HG02678 (cell line): ENCODE measurements around the gene PDGFC.

Experiments used
- ATAC-seq: cut with Tn5 transposase; IDR thresholded peaks from one replicate; pipeline ENCODE4 v1.9.1; 2021; ENCODE audit warnings: mild to moderate bottlenecking, moderate library complexity; ENCODE audit not compliant: unreplicated experiment

The PDGFC gene

DNA sequence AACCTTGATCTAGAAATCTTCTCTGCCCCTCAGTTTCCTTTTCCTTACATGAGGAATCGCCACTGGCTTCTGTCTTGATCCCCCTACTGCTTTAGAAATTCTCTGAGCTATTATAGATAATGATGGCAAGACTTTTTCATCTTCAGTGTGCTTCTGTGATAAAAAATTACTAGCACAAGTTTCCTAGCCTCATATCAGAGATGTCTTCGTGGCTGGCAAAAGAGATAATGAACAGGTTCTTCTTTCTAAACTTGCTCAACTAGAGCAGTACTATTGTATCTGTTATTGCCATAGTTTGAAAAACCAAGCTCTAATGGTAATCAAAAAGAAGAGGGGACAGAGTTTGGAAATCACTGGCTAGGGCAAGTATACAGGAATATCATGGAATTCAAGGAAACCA, 4.1 kb upstream of the PDGFC start:
- no peak for ATAC-seq

- no peak for ATAC-seq
Measured at GRCh38 chr4:156974264-156974663, 2.7 kb upstream of the PDGFC start.

GRCh38 chr4:156972379-156973015, 898 bp upstream of the PDGFC start:
- no peak for ATAC-seq

- peak; percentile 10 for ATAC-seq
Measured at GRCh38 chr4:156971165-156971675, 379 bp downstream of the PDGFC start.

- no peak for ATAC-seq
Measured at GRCh38 chr4:156970501-156971164, 966 bp downstream of the PDGFC start.

- no peak for ATAC-seq
Measured at GRCh38 chr4:156969911-156970310, 1.7 kb downstream of the PDGFC start.

DNA sequence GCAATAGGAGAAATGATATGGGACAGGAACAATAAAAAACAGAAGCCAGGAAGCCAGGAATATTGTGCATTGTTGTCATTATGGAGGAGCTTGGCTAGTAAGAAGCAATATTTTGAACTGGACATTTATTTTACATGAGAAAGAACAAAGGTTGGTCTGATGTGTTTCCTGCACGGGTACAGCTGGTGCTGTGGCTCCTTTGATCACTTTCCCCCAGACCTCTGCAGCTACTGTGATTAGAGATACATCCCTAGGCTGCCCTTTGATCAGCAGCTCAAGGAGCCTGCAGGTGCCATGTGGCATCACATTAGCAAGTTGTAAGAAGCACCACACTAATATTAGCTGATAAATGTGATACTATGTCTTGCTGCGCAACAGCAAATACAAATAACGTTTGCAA, 2.5 kb downstream of the PDGFC start:
- no peak for ATAC-seq

DNA sequence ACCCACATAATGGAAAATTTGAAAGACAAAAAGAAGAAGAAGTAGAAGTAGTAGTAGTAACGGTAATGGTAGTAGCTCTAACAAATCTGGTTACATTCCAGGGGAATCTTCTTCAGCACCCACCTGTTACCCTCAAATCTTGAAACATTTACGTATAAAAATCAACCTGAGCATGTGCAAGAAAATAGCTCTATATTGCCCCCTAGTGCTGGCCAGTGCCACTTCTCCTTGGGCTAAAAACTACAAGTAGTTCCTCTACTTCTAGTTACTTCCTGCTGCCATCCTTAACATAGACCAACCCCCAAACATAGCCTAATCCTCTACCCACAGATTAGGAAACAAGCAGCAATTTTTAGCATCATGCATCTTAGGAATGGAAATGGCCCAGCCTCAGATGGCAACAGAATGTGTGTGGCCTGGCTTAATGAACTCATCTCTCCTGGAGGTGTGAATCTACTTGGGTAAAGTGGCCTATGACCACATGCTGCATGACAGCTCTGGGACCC, 3.1 kb downstream of the PDGFC start:
- ATAC-seq, result peak; percentile 70

DNA sequence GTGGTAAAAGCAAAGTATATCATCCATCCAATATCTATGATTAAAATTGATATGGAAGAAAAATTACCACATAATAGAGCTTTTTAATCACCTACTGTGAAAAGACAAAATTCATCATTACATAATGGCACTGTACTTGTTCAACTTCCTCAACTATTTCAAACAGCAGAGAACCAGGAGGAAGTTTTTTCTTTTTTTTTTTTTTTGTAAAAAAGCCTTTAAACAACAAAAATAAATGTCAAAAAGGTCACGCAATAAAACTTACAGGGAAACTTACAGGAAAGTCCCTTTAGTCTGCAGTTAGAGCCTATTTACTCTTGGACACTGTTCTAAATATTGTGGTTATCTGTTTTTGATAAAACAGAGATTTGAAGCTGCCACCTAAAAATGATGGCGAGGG, 4.8 kb downstream of the PDGFC start:
- ATAC-seq, result no peak

- ATAC-seq, result no peak
Measured at GRCh38 chr4:156963419-156963818, 8.2 kb downstream of the PDGFC start.

DNA sequence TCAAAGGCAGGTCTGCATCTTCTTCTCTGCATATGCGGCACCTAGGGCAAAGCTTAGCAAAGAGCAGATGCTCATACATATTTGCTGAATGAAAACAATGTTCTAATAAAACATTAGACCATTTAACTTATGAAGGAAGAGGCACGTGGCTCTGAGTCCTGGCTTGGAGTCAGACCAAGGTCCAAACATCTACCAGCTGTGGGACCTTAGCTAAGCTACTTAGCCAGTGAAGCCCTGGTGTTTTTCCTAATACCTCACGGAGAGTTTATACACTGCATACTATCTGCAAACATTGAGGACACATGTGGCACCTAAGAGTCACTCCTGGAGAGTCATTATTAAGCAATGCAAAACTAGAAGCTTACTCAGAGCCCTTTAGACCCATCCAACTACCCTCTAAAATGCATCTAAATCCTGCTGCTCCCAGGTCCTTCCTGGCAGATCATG, 9.0 kb downstream of the PDGFC start:
- no peak for ATAC-seq

- ATAC-seq, result no peak
Measured at GRCh38 chr4:156962058-156962358, 9.6 kb downstream of the PDGFC start.

- no peak for ATAC-seq
Measured at GRCh38 chr4:156961196-156962057, 10.2 kb downstream of the PDGFC start.

DNA sequence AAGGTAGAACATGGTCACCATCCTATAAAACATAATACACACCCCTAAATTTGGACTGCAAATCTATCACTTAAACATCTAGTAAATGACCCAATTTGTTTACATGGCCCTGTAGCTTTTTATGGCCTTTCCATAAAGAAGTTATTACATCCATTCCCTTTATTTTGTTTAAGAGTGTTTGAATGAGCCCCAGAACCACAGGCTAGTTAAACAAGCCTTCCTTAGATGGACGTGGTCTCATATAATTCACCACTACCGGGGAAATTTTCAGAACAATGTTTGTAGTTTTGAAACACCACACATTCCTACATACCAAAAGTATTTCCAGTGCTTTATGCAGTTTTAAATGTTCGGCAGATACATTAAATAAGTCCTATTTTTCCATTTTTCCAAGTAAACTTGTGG, 12.3 kb downstream of the PDGFC start:
- no peak for ATAC-seq

GRCh38 chr4:156958276-156959074, 13.1 kb downstream of the PDGFC start:
- no peak for ATAC-seq

DNA sequence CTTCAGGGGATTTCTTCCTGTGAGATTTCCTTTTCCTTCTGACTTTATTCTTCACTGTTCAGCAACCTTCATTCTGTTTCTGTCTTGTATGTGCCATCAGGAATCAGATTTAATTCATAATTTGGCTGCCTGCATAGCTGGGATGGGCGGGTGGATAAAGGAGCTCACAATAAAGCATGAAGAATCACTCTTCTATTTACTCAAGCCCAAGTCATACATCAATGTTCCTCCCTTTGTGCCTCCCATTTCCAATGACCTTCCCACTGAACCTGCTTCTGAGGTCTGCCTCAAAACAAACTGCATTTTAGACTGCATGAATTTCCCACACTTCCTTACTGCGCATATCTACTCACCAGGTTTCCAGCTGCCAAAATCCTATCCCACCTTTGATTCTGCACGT, 14.0 kb downstream of the PDGFC start:
- no peak for ATAC-seq

DNA sequence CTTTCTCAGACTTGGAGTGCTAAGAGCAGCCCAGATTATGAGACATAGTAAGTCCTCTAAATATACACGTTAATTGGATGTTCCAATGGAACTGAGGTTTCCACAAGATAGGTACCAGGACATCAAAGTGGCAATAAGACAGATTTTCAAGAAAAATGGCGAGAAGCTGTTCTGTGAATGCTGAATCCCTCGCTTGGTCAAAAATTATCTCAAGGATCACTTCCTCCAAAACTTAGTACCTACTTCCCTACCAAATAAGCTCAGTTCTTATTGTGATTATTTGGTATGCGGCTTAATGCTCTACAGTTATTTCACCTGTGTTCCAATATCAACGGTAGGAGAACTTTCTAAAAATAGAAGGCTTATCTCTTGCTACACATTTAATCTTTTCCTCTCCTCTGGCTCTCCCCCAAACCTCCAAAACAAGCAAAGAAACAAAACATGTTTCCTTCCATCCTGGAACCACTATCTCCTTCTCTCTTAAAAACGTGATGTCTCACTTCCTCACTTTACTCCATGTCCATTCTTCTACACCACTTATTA, 14.7 kb downstream of the PDGFC start:
- no peak for ATAC-seq

GRCh38 chr4:156956359-156956758, 15.2 kb downstream of the PDGFC start:
- no peak for ATAC-seq

DNA sequence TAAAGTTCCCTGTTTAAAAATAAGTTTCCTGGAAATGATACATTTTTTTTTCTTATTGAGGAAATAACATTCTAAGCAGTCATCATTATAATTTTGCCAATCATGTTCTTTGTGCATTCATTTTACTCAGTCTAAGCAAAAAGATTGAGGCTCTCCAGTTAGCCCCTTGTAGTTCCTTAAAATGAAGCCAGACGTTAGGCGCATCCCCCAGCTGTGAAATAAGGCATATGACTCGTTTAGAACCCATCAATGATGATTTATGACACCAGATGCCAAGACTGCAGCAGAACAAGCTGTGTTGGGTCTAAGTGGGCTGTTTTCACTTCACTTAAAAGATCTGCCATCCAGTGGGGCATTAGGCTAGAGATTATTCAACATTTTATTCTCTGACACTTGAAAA, 17.0 kb downstream of the PDGFC start:
- ATAC-seq, result no peak

DNA sequence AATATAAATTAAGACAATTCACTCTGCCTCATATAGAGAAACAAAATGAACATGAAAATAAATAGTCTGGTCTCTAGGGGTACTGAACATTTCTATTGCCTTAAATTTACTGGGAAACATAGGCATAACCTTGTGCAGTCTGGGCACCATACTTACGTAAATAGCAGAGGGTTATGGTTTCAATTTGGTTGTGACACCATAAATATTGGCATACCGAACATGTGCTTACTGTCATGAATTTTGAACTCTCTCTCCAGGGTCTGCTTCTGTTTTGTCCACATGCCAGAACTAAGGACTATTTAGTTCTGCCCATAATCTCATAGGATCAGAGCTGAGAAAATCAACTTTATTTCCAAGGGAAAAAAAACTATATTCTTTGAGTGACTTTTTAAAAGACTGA, 17.6 kb downstream of the PDGFC start:
- ATAC-seq, result no peak

- no peak for ATAC-seq
Measured at GRCh38 chr4:156953001-156953400, 18.6 kb downstream of the PDGFC start.
